GM12878 (cell line): ENCODE results near the gene MCAT. TPM values are rescaled to one million over a fixed set of nuclear protein-coding genes. Genes with fewer than 3 reads are reported as not detected.

Experiments used
- ATAC-seq: fragments of 200-7000 bp; cut with Tn5 transposase; 3 replicates; pipeline ENCODE4 v1.9.1; 2020; ENCODE audit warnings: mild to moderate bottlenecking, moderate library complexity
- BruUV-seq: library from RNA; stranded (reverse); fragments of 400-500 nt; replicated peaks from 2 replicates; lab custom pipeline; 2021; lab: Mats Ljungman, UMichigan
- CTCF ChIA-PET: fragments of 300-600 bp; sonication (Branson Sonifier 250); formaldehyde crosslinking; extraction: SDS; loops from one replicate; lab custom pipeline; 2021; ENCODE audit warnings: inconsistent platforms; lab: Yijun Ruan, JAX
- POLR2A ChIA-PET: fragments of 350-600 bp; formaldehyde crosslinking; extraction: SDS; loops from one replicate; lab custom pipeline; 2021; ENCODE audit warnings: inconsistent platforms; lab: Charles Lee
- RAD21 ChIA-PET: fragments of 300-600 bp; sonication (Branson Sonifier 250); formaldehyde crosslinking; loops from one replicate; lab custom pipeline; 2023; ENCODE audit warnings: antibody characterized with exemption; ENCODE audit not compliant: unreplicated experiment; lab: Charles Lee
- SMC1A ChIA-PET: fragments of 300-600 bp; sonication (Branson Sonifier 250); formaldehyde crosslinking; loops from one replicate; lab custom pipeline; 2023; ENCODE audit not compliant: unreplicated experiment, uncharacterized antibody; lab: Charles Lee
- DNase-seq: peaks from one replicate; pipeline ENCODE4 v3.0.0-alpha.2; 2011; ENCODE audit warnings: low read depth, low spot score
- FAIRE-seq: peaks from 3 replicates; lab custom pipeline; 2011; peaks lifted over from hg19 to GRCh38; lab: Jason Lieb, UNC
- H2AFZ ChIP-seq: 2 replicates; pipeline ENCODE4 v1.6.0; 2011; ENCODE audit warnings: low read depth, low read length, control low read depth; ENCODE audit not compliant: control insufficient read depth
- H3K27ac ChIP-seq: 2 replicates; pipeline ENCODE4 v1.5.1; 2011; ENCODE audit warnings: control low read depth; ENCODE audit not compliant: control insufficient read depth, insufficient read depth
- H3K27me3 ChIP-seq, 2 experiments: replicated peaks in 1 of 2; 2 replicates each; pipeline versions ENCODE4 v1.6.0 to v1.6.1; 2011; ENCODE audit warnings: low read length in 1 of 2; ENCODE audit not compliant: control insufficient read depth in 2 of 2, insufficient read depth in 2 of 2
- H3K36me3 ChIP-seq, 2 experiments: 2 replicates each; pipeline ENCODE4 v1.5.1; 2011; ENCODE audit warnings: low read length in 1 of 2; ENCODE audit not compliant: control insufficient read depth in 2 of 2, insufficient read depth in 2 of 2
- H3K4me1 ChIP-seq: 2 replicates; pipeline ENCODE4 v1.6.1; 2011; ENCODE audit warnings: mild to moderate bottlenecking, low read length, moderate library complexity, mixed read lengths; ENCODE audit not compliant: control insufficient read depth, insufficient read depth
- H3K4me2 ChIP-seq: 2 replicates; pipeline ENCODE4 v1.6.0; 2011; ENCODE audit warnings: control low read depth; ENCODE audit not compliant: control insufficient read depth, insufficient read depth
- H3K4me3 ChIP-seq: fragments of 200-600 bp; sonication (generic); 2 replicates; pipeline ENCODE4 v1.5.1; 2016
- H3K79me2 ChIP-seq: 2 replicates; pipeline ENCODE4 v1.6.0; 2011; ENCODE audit warnings: low read length; ENCODE audit not compliant: control insufficient read depth, insufficient read depth
- H3K9ac ChIP-seq: 2 replicates; pipeline ENCODE4 v1.8.0; 2011; ENCODE audit warnings: low read length, control low read depth, mixed read lengths; ENCODE audit not compliant: control insufficient read depth, insufficient read depth
- H3K9me3 ChIP-seq: replicated peaks from 3 replicates; pipeline ENCODE4 v1.5.1; 2011; ENCODE audit warnings: mild to moderate bottlenecking, low read length; ENCODE audit not compliant: control insufficient read depth, insufficient read depth
- H4K20me1 ChIP-seq: 2 replicates; pipeline ENCODE4 v1.6.0; 2011; ENCODE audit not compliant: control insufficient read depth, insufficient read depth
- BCL11A ChIP-seq: IDR thresholded peaks from 2 replicates; pipeline ENCODE4 v1.6.1; 2011; ENCODE audit warnings: low read depth, low read length
- ETV6 ChIP-seq, 2 experiments: fragments of 450-650 bp in 1 of 2; IDR thresholded peaks in 1 of 2; conservative IDR thresholded peaks in 1 of 2; 2 replicates each; pipeline ENCODE4 v1.6.1; 2014; ENCODE audit warnings: antibody characterized with exemption in 1 of 2, borderline replicate concordance in 1 of 2, low read depth in 1 of 2, mild to moderate bottlenecking in 1 of 2, moderate library complexity in 1 of 2
- IKZF2 ChIP-seq, 2 experiments: fragments of 450-650 bp; IDR thresholded peaks; 2 replicates each; pipeline ENCODE4 v1.6.1; 2017; ENCODE audit warnings: mild to moderate bottlenecking in 2 of 2, moderate library complexity in 2 of 2
- MLLT1 ChIP-seq: fragments of 450-650 bp; IDR thresholded peaks from 2 replicates; pipeline ENCODE4 v1.6.1; 2016; ENCODE audit warnings: mild to moderate bottlenecking
- MTA3 ChIP-seq: IDR thresholded peaks from 2 replicates; pipeline ENCODE4 v1.6.1; 2012; ENCODE audit warnings: low read length, inconsistent platforms, borderline replicate concordance
- MYC ChIP-seq: IDR thresholded peaks from 2 replicates; pipeline ENCODE4 v1.6.1; 2011; ENCODE audit warnings: mild to moderate bottlenecking, low read length, moderate library complexity, inconsistent platforms; ENCODE audit not compliant: insufficient read depth, insufficient replicate concordance, insufficient read length, severe bottlenecking
- NRF1 ChIP-seq: conservative IDR thresholded peaks from 2 replicates; pipeline ENCODE4 v1.6.1; 2011; ENCODE audit warnings: mild to moderate bottlenecking, low read depth, low read length, improper control_type of control experiment
- POLR2A ChIP-seq: IDR thresholded peaks from 2 replicates; pipeline ENCODE4 v1.6.1; 2011; ENCODE audit warnings: low read depth, mild to moderate bottlenecking, low read length
- RFX5 ChIP-seq: IDR thresholded peaks from 2 replicates; pipeline ENCODE4 v1.6.1; 2011; ENCODE audit warnings: low read depth, low read length, improper control_type of control experiment
- TARDBP ChIP-seq: IDR thresholded peaks from 2 replicates; pipeline ENCODE4 v1.6.1; 2016; ENCODE audit warnings: borderline replicate concordance
- ZNF384 ChIP-seq: IDR thresholded peaks from 2 replicates; pipeline ENCODE4 v1.6.1; 2012; ENCODE audit warnings: low read depth, mild to moderate bottlenecking, low read length, improper control_type of control experiment, borderline replicate concordance
- WGBS: methylation state at CpG from one replicate; pipeline ENCODE4 v1.1.6; 2016; ENCODE audit warnings: low lambda C conversion rate; ENCODE audit not compliant: insufficient replicate concordance, insufficient coverage; ENCODE audit errors: missing lambda C conversion rate; 5-methylcytosine and 5-hydroxymethylcytosine counted together
- in situ Hi-C: fragments of 300-500 bp; cut with MboI; formaldehyde crosslinking; loops from 9 replicates; pipeline ENCODE4 v1.14.3; 2018; ENCODE audit warnings: mixed read lengths
- intact Hi-C: fragments of 100-400 bp; cut with micrococcal nuclease; formaldehyde crosslinking; loops from one replicate; pipeline ENCODE4 v1.14.2; 2022; ENCODE audit not compliant: unreplicated experiment
- polyA plus RNA-seq, 11 experiments: library from polyadenylated mRNA; depleted of rRNA in 4 of 11; unstranded in 6 of 11; stranded (reverse) in 5 of 11; fragments of >200 nt; fragmentation: Nextera tagmentation in 4 of 11; fragmentation: Illumina TruSeq in 1 of 11; extraction: Ambion mirVana in 4 of 11; extraction: Trizol in 1 of 11; gene quantifications; 1 replicate in 1 of 11; 2 replicates in 10 of 11; pipeline versions ENCODE4 v1.2.1 to v1.2.3, GENCODE V29; 2011 to 2016; ENCODE audit warnings: inconsistent platforms in 2 of 11, missing spikeins in 2 of 11, low read depth in 1 of 11
- total RNA-seq, 4 experiments: library from RNA; depleted of rRNA in 3 of 4; stranded (reverse); fragments of >200 nt in 3 of 4; fragmentation: Illumina TruSeq in 1 of 4; extraction: Trizol in 1 of 4; gene quantifications; 2 replicates each; pipeline versions ENCODE4 v1.2.1 to v1.2.3, GENCODE V29; 2013 to 2021
- TF ChIP-seq, protein P1 (sequence below): IDR thresholded peaks from 2 replicates; pipeline ENCODE4 v1.6.1; 2012; ENCODE audit warnings: low read depth, low read length, improper control_type of control experiment

MCAT gene
- total and polyA plus RNA-seq, 10 of the 15 experiments (the other 5 are each of a cell fraction or from before 2014, with no cell fraction given): 3.6 to 29.1 (median 19.3) TPM

GRCh38 chr22:43116932-43117331, 26.3 kb downstream of the MCAT start:
- Histone ChIP-seq H3K9ac (no peak overlapping the region), H4K20me1 (no peaks in the 10 kb centered on the region), H3K4me2 (no peak overlapping the region), H3K36me3 (no peaks in the 10 kb centered on the region), H3K9me3 (no peaks in the 10 kb centered on the region), H3K27ac (no peak overlapping the region), H3K79me2 (no peaks in the 10 kb centered on the region), H3K27me3 (peaks cover 0 to 3% of the 10 kb centered on the region in 2 experiments; a peak in 1 of 4 replicates), H3K4me3 (no peak overlapping the region), H3K4me1 (peaks cover 39% of the 10 kb centered on the region), H2AFZ (no peak overlapping the region)
- ChIA-PET RAD21 (no interaction called here), SMC1A (interaction anchor here (0.6 kb wide), 1 partner anchor 15 kb away, joined by 3 read pairs; no protein-coding TSS in a partner anchor), POLR2A (interaction anchor here (0.7 kb wide), 1 partner anchor 14 kb away, joined by 5 read pairs; no protein-coding TSS in a partner anchor), CTCF (no interaction called here)
- in situ Hi-C loops (no loop called here), intact Hi-C loops (no loop called here)
- DNase-seq (no peak), ATAC-seq (no peak), FAIRE-seq (no peak)
- WGBS: 97% methylated on average over 7 of the region's 7 CpGs
- BruUV-seq: no TSS peak
- no peak for TF ChIP-seq TARDBP
- TF ChIP-seq ETV6 (conservative IDR thresholded peaks at IDR 0.05 in 1 of 2, IDR thresholded peaks at IDR 0.05 in 1 of 2; ENCODE audit: borderline replicate concordance in 1 of 2, low read depth in 1 of 2): no peak
- no peak for TF ChIP-seq POLR2A
- no peak for TF ChIP-seq IKZF2 (IDR thresholded peaks at IDR 0.05)
- TF ChIP-seq ZNF384: no peak
- TF ChIP-seq BCL11A: no peak
- TF ChIP-seq, protein P1, sequence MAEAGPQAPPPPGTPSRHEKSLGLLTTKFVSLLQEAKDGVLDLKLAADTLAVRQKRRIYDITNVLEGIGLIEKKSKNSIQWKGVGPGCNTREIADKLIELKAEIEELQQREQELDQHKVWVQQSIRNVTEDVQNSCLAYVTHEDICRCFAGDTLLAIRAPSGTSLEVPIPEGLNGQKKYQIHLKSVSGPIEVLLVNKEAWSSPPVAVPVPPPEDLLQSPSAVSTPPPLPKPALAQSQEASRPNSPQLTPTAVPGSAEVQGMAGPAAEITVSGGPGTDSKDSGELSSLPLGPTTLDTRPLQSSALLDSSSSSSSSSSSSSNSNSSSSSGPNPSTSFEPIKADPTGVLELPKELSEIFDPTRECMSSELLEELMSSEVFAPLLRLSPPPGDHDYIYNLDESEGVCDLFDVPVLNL: no peak
- no peak for TF ChIP-seq MTA3
- TF ChIP-seq NRF1: no peak
- TF ChIP-seq MYC: no peak
- TF ChIP-seq MLLT1: no peak
- no peak for TF ChIP-seq RFX5
